ENCODE measurements around the gene IGSF23. TPM values are rescaled to one million over a fixed set of nuclear protein-coding genes. Genes with fewer than 3 reads are reported as not detected.

Gene IGSF23
- total RNA-seq, 2 donors from 2014 or later: not detected

GRCh38 chr19:44671400-44671799 is 58.0 kb downstream of the IGSF23 start, which contains the start of gene CEACAM19:
TSS of gene CEACAM19 (plus strand) at chr19:44671482. CDS start at chr19:44671932, 450 bp downstream.
- Histone ChIP-seq H3K36me3 (ENCODE audit: control insufficient read depth, insufficient read depth, low read length) (no peaks in the 10 kb centered on the region), H3K27ac (ENCODE audit: low read depth, low read length) (no peak within 1 kb of the TSS), H3K4me1 (ENCODE audit: control insufficient read depth, insufficient read depth, low read length) (no peaks in the 10 kb centered on the region), H3K27me3 (ENCODE audit: control insufficient read depth, insufficient read depth, low read length, poor library complexity, severe bottlenecking) (no peaks in the 10 kb centered on the region), H3K4me3 (ENCODE audit: low read length) (no peak within 1 kb of the TSS), H3K9ac (ENCODE audit: extremely low read depth, low read length, poor library complexity, severe bottlenecking) (no peak within 1 kb of the TSS), H3K9me3 (ENCODE audit: control insufficient read depth, low read length) (no peaks in the 10 kb centered on the region)
- Mint-ChIP-seq H3K36me3 (ENCODE audit: low read depth) (no peaks in the 10 kb centered on the region), H3K27me3 (ENCODE audit: insufficient read depth) (peaks cover 6% of the 10 kb centered on the region), H3K9me3 (no peaks in the 10 kb centered on the region), H3K4me1 (no peaks in the 10 kb centered on the region), H3K27ac (no peak within 1 kb of the TSS), H3K4me3 (no peak within 1 kb of the TSS)
- TF ChIP-seq CTCF (conservative IDR thresholded peaks at IDR 0.05): no peak
- 83 to 92% methylated on average over 2 of the region's 2 CpGs for WGBS, 2 experiments (ENCODE audit: insufficient coverage in 1 of 2, insufficient read length in 1 of 2)
- no peak for DNase-seq

GRCh38 chr19:44672226-44672625 is 58.9 kb downstream of the IGSF23 start:
- no peaks in the 10 kb centered on the region for H3K27me3 ChIP-seq (ENCODE audit: control insufficient read depth, insufficient read depth, low read length, poor library complexity, severe bottlenecking)
- no peak overlapping the region for H3K27ac Mint-ChIP-seq
- WGBS, 2 experiments (ENCODE audit: insufficient coverage in 1 of 2, insufficient read length in 1 of 2): 82 to 86% methylated on average over 1 of the region's 1 CpG
- H3K4me3 Mint-ChIP-seq: no peak overlapping the region
- H3K36me3 ChIP-seq (ENCODE audit: control insufficient read depth, insufficient read depth, low read length): no peaks in the 10 kb centered on the region
- H3K9me3 Mint-ChIP-seq: no peaks in the 10 kb centered on the region
- H3K9ac ChIP-seq (ENCODE audit: extremely low read depth, low read length, poor library complexity, severe bottlenecking): no peak overlapping the region
- no peaks in the 10 kb centered on the region for H3K4me1 ChIP-seq (ENCODE audit: control insufficient read depth, insufficient read depth, low read length)
- no peak for TF ChIP-seq CTCF (conservative IDR thresholded peaks at IDR 0.05)
- H3K27me3 Mint-ChIP-seq (ENCODE audit: insufficient read depth): peaks cover 6% of the 10 kb centered on the region
- peaks cover 2% of the 10 kb centered on the region for H3K4me1 Mint-ChIP-seq
- no peak for DNase-seq
- H3K27ac ChIP-seq (ENCODE audit: low read depth, low read length): no peak overlapping the region
- no peaks in the 10 kb centered on the region for H3K36me3 Mint-ChIP-seq (ENCODE audit: low read depth)
- no peak overlapping the region for H3K4me3 ChIP-seq (ENCODE audit: low read length)
- no peaks in the 10 kb centered on the region for H3K9me3 ChIP-seq (ENCODE audit: control insufficient read depth, low read length)

- no peaks in the 10 kb centered on the region for H3K36me3 Mint-ChIP-seq (ENCODE audit: low read depth)
- H3K36me3 ChIP-seq (ENCODE audit: control insufficient read depth, insufficient read depth, low read length): no peaks in the 10 kb centered on the region
Observed at GRCh38 chr19:44673510-44673909, 60.1 kb downstream of the IGSF23 start.

More at GRCh38 chr19:44673510-44673909, 60.1 kb downstream of the IGSF23 start:
- DNase-seq: no peak
- H3K27me3 Mint-ChIP-seq (ENCODE audit: insufficient read depth): peaks cover 6% of the 10 kb centered on the region
- WGBS, 2 experiments (ENCODE audit: insufficient coverage in 1 of 2, insufficient read length in 1 of 2): 88 to 97% methylated on average over 3 to 4 of the region's 4 CpGs
- Histone ChIP-seq H3K4me3 (ENCODE audit: low read length) (no peak overlapping the region), H3K9ac (ENCODE audit: extremely low read depth, low read length, poor library complexity, severe bottlenecking) (no peak overlapping the region), H3K27me3 (ENCODE audit: control insufficient read depth, insufficient read depth, low read length, poor library complexity, severe bottlenecking) (no peaks in the 10 kb centered on the region), H3K9me3 (ENCODE audit: control insufficient read depth, low read length) (no peaks in the 10 kb centered on the region), H3K4me1 (ENCODE audit: control insufficient read depth, insufficient read depth, low read length) (no peaks in the 10 kb centered on the region), H3K27ac (ENCODE audit: low read depth, low read length) (no peak overlapping the region)
- no peak for TF ChIP-seq CTCF (conservative IDR thresholded peaks at IDR 0.05)
- no peak overlapping the region for H3K4me3 Mint-ChIP-seq
- H3K27ac Mint-ChIP-seq: no peak overlapping the region
- peaks cover 3% of the 10 kb centered on the region for H3K4me1 Mint-ChIP-seq
- no peaks in the 10 kb centered on the region for H3K9me3 Mint-ChIP-seq
